Activated CD4-positive, alpha-beta T cell treated with anti-CD3 and anti-CD28 coated beads, Interleukin-2, amount 10 ng/mL, durations not matched to agents 7 days and 5 days (primary cell): ENCODE data around the gene CCN5. TPM values are rescaled to one million over a fixed set of nuclear protein-coding genes. Genes with fewer than 3 reads are reported as not detected.

Source experiments
- CTCF ChIA-PET: fragments of 350-600 bp; sonication (Branson Sonifier 250); formaldehyde crosslinking; loops from one replicate; lab custom pipeline; 2021; ENCODE audit warnings: antibody characterized with exemption; lab: Charles Lee
- POLR2A ChIA-PET: fragments of 350-600 bp; sonication (Branson Sonifier 250); formaldehyde crosslinking; loops from one replicate; lab custom pipeline; 2021; ENCODE audit warnings: antibody characterized with exemption; lab: Charles Lee
- DNase-seq: peaks from one replicate; pipeline ENCODE4 v3.0.0-alpha.2; 2020
- H3K27ac Mint-ChIP-seq: one replicate; pipeline ENCODE4 v1.8.0; 2021; ENCODE audit warnings: mild to moderate bottlenecking, moderate library complexity, mixed read lengths
- H3K27me3 Mint-ChIP-seq: one replicate; pipeline ENCODE4 v1.8.0; 2021; ENCODE audit warnings: mixed read lengths
- H3K36me3 Mint-ChIP-seq: one replicate; pipeline ENCODE4 v1.8.0; 2021; ENCODE audit warnings: low read depth, mixed read lengths
- H3K4me1 Mint-ChIP-seq: one replicate; pipeline ENCODE4 v1.8.0; 2021; ENCODE audit warnings: mixed read lengths
- H3K4me3 Mint-ChIP-seq: one replicate; pipeline ENCODE4 v1.8.0; 2021; ENCODE audit warnings: mild to moderate bottlenecking, moderate library complexity, mixed read lengths
- H3K9me3 Mint-ChIP-seq: one replicate; pipeline ENCODE4 v1.8.0; 2021; ENCODE audit warnings: mixed read lengths
- total RNA-seq, 2 experiments: library from RNA; stranded (reverse); gene quantifications; one replicate each; pipeline ENCODE4 v1.2.3, GENCODE V29; 2021

CCN5 gene
- total RNA-seq, 2 experiments from 2014 or later = not detected

DNA sequence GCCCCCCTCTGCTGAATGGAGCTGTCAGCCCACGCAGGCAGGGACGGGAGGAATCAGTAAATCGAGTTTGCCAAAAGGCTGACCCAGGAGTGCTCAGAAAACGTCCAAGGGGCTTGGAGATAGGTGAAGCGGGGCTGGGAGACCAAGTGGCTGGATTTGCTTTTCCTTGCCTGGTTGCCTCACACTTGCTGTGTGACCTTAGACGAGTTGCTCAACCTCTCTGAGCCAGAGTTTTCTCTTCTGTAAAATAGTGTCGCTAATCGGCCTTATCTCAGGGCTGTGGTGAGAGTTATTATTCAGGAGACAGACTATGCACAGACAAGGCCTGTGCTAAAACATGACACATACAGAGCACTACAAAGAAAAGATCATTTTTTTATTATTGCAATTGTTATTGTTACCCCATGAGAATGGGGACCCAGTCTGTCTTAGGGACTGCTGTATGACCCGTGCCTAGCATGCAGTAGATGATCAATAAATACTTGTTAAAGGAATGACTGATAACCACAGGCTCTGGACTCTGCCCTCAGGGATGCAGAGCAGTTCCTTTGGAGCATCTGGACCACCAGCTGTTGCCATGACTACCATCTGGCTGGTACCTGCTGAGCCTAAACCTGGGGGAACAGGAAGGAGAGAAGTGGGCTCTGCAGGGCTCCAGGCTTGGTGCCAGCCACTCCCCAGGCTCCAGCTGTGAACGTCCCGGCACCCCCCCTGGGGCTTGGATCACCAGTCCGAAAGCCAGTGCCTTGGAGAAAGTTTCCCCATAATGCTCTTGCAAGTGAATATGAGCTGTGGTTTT lies 31.4 kb downstream of the CCN5 start:
- peaks cover 33% of the 10 kb centered on the region for H3K27me3 Mint-ChIP-seq
- peak overlapping the region; percentile 53 for H3K4me3 Mint-ChIP-seq
- ChIA-PET CTCF (interaction anchor here (1.4 to 1.8 kb wide), 5 partner anchors 9 to 90 kb away, joined by 3 to 6 read pairs (median 5); no protein-coding TSS in a partner anchor), POLR2A (no interaction called here)
- no peak for DNase-seq
- peaks cover 9% of the 10 kb centered on the region for H3K4me1 Mint-ChIP-seq
- H3K9me3 Mint-ChIP-seq = no peaks in the 10 kb centered on the region
- H3K36me3 Mint-ChIP-seq = no peaks in the 10 kb centered on the region
- H3K27ac Mint-ChIP-seq = no peak overlapping the region

GRCh38 chr20:44747166-44748004 lies 32.2 kb downstream of the CCN5 start:
- no peaks in the 10 kb centered on the region for H3K9me3 Mint-ChIP-seq
- peaks cover 27% of the 10 kb centered on the region for H3K27me3 Mint-ChIP-seq

DNA sequence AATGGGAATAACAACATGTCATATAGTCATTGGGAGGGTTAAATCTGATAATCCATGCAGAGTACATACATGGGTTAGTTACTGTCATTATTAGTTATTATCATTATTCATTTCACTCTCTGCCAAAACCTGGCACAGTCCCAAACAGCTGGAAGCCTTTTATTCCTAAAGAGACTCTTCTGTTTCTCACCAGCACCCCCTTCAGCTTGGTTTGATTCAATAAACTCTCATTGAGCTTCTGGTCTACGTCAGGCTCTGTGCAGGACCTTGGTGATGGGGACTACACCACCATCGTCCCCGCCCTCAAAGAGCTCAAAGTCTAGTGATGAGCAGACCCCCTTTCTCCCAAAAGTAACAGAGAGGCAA lies 32.8 kb downstream of the CCN5 start:
- H3K9me3 Mint-ChIP-seq = no peaks in the 10 kb centered on the region
- no peak for DNase-seq
- H3K27ac Mint-ChIP-seq = no peak overlapping the region
- POLR2A ChIA-PET = no interaction called here
- peaks cover 27% of the 10 kb centered on the region for H3K27me3 Mint-ChIP-seq
- peaks cover 9% of the 10 kb centered on the region for H3K4me1 Mint-ChIP-seq
- H3K4me3 Mint-ChIP-seq = no peak overlapping the region
- H3K36me3 Mint-ChIP-seq = no peaks in the 10 kb centered on the region
- CTCF ChIA-PET = interaction anchor here (0.8 to 1.8 kb wide), 10 partner anchors 9 to 119 kb away, joined by 3 to 7 read pairs (median 3); no protein-coding TSS in a partner anchor

More at GRCh38 chr20:44747166-44748004, 32.2 kb downstream of the CCN5 start:
- peak; percentile 66 for DNase-seq
- Mint-ChIP-seq H3K4me3 (no peak overlapping the region), H3K4me1 (peaks cover 9% of the 10 kb centered on the region), H3K27ac (no peak overlapping the region), H3K36me3 (no peaks in the 10 kb centered on the region)
- ChIA-PET POLR2A (no interaction called here), CTCF (interaction anchor here (0.8 to 1.8 kb wide), 10 partner anchors 9 to 119 kb away, joined by 3 to 7 read pairs (median 3); no protein-coding TSS in a partner anchor)

GRCh38 chr20:44750081-44750805 lies 35.1 kb downstream of the CCN5 start:
- POLR2A ChIA-PET = no interaction called here
- no peak overlapping the region for H3K4me3 Mint-ChIP-seq
- CTCF ChIA-PET = interaction anchor here (0.8 kb wide), 1 partner anchor 8 kb away, joined by 3 read pairs; no protein-coding TSS in a partner anchor

GRCh38 chr20:44752099-44752931 lies 37.1 kb downstream of the CCN5 start:
- ChIA-PET CTCF (interaction anchor here (1.3 kb wide), 1 partner anchor 11 kb away, joined by 3 read pairs; no protein-coding TSS in a partner anchor), POLR2A (no interaction called here)
- Mint-ChIP-seq H3K9me3 (no peaks in the 10 kb centered on the region), H3K27me3 (peaks cover 2% of the 10 kb centered on the region), H3K4me1 (peaks cover 1% of the 10 kb centered on the region), H3K36me3 (no peaks in the 10 kb centered on the region), H3K27ac (no peak overlapping the region), H3K4me3 (no peak overlapping the region)
- no peak for DNase-seq

More at GRCh38 chr20:44750081-44750805, 35.1 kb downstream of the CCN5 start:
- H3K9me3 Mint-ChIP-seq = no peaks in the 10 kb centered on the region
- H3K27ac Mint-ChIP-seq = no peak overlapping the region
- H3K36me3 Mint-ChIP-seq = no peaks in the 10 kb centered on the region
- H3K4me1 Mint-ChIP-seq = peaks cover 8% of the 10 kb centered on the region
- peaks cover 9% of the 10 kb centered on the region for H3K27me3 Mint-ChIP-seq
- no peak for DNase-seq

GRCh38 chr20:44754554-44754953 lies 39.4 kb downstream of the CCN5 start:
- no peak overlapping the region for H3K27ac Mint-ChIP-seq
- H3K9me3 Mint-ChIP-seq = no peaks in the 10 kb centered on the region
- H3K4me1 Mint-ChIP-seq = no peaks in the 10 kb centered on the region
- H3K27me3 Mint-ChIP-seq = no peaks in the 10 kb centered on the region
- no peaks in the 10 kb centered on the region for H3K36me3 Mint-ChIP-seq
- CTCF ChIA-PET = no interaction called here
- H3K4me3 Mint-ChIP-seq = no peak overlapping the region
- no peak for DNase-seq
- POLR2A ChIA-PET = no interaction called here

GRCh38 chr20:44756011-44756688 lies 41.0 kb downstream of the CCN5 start:
- Mint-ChIP-seq H3K27me3 (peaks cover 4% of the 10 kb centered on the region), H3K36me3 (no peaks in the 10 kb centered on the region), H3K9me3 (no peaks in the 10 kb centered on the region), H3K27ac (no peak overlapping the region), H3K4me3 (no peak overlapping the region), H3K4me1 (no peaks in the 10 kb centered on the region)
- ChIA-PET CTCF (interaction anchor here (2.4 kb wide), 1 partner anchor 8 kb away, joined by 7 read pairs; no protein-coding TSS in a partner anchor), POLR2A (no interaction called here)
- no peak for DNase-seq

DNA sequence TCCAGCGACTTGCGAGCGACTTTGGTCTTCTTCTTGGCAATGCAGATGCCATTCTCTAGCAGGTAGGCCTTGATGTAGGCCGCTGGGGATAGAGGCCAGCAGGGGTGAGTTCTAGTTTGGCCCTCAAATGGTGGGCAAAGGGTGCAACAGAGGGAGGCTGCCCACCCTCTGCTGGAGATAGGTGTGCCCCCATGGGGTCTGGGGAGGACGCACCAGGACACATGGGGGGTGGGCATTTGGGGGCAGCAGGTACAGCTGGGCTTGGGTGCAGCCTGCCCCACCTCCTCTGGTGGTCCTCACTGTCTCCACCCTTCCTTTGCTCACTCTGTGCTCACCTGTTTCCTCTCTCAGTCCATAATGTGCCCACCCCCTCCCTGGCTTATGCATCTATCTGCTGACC lies 41.8 kb downstream of the CCN5 start:
- Mint-ChIP-seq H3K4me1 (no peaks in the 10 kb centered on the region), H3K27ac (no peak overlapping the region), H3K9me3 (no peaks in the 10 kb centered on the region), H3K27me3 (peaks cover 4% of the 10 kb centered on the region), H3K36me3 (no peaks in the 10 kb centered on the region), H3K4me3 (no peak overlapping the region)
- ChIA-PET CTCF (interaction anchor here (2.4 kb wide), 1 partner anchor 9 kb away, joined by 7 read pairs; no protein-coding TSS in a partner anchor), POLR2A (no interaction called here)
- no peak for DNase-seq

GRCh38 chr20:44758247-44759101 lies 43.3 kb downstream of the CCN5 start:
- Mint-ChIP-seq H3K27me3 (peaks cover 4% of the 10 kb centered on the region), H3K4me3 (no peak overlapping the region), H3K9me3 (no peaks in the 10 kb centered on the region), H3K27ac (no peak overlapping the region), H3K4me1 (no peaks in the 10 kb centered on the region), H3K36me3 (no peaks in the 10 kb centered on the region)
- DNase-seq = no peak
- ChIA-PET POLR2A (interaction anchor here (0.5 kb wide), 1 partner anchor 74 kb away, joined by 3 read pairs; no protein-coding TSS in a partner anchor), CTCF (interaction anchor here (0.6 to 2.4 kb wide), 2 partner anchors 10 to 1165 kb away, joined by 3 to 7 read pairs; no protein-coding TSS in a partner anchor)

DNA sequence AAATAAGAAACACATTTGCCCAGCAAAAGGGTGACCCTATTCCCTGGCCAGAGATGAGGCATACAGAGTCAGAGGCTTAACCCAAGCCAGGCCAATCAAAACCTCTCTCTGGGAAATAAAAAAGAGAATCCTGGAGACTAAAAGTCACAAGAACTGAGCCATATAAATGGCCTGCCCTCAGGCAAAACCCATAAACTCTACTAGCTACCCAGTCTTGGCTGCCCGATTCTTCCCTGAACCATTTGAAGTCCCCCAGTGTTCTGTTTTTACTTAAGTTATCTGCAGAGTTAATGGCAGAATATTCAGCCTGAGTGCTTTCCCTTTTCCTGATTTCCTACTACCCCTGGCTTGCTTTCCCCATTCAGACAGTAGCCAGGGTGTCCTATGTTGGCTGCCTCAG lies 44.4 kb downstream of the CCN5 start:
- Mint-ChIP-seq H3K4me1 (no peaks in the 10 kb centered on the region), H3K36me3 (no peaks in the 10 kb centered on the region), H3K4me3 (no peak overlapping the region), H3K9me3 (no peaks in the 10 kb centered on the region), H3K27ac (no peak overlapping the region), H3K27me3 (peaks cover 4% of the 10 kb centered on the region)
- ChIA-PET POLR2A (no interaction called here), CTCF (interaction anchor here (0.8 kb wide), 1 partner anchor 13 kb away, joined by 3 read pairs; no protein-coding TSS in a partner anchor)
- DNase-seq = no peak
